Breast epithelium (tissue), 4 donors: Measurements from ENCODE around the gene NAAA. TPM values are rescaled to one million over a fixed set of nuclear protein-coding genes. Genes with fewer than 3 reads are reported as not detected.
"Not testable (repeated sequence)": the region's sequence is repeated elsewhere in the genome, so short reads cannot be mapped to it uniquely, and the experiment has no call there.

Experiments used
- DNase-seq, 2 donors: peaks; one replicate each; pipeline ENCODE4 v3.0.0-alpha.2; 2019; ENCODE audit warnings: low spot score in 2 of 2
- H3K27ac ChIP-seq, 2 donors: fragments of 200-600 bp; sonication (generic) in 1 of 2; one replicate each; pipeline ENCODE4 v1.5.1; 2016 to 2019; ENCODE audit warnings: mild to moderate bottlenecking in 1 of 2
- H3K27me3 ChIP-seq, 2 donors: fragments of 200-600 bp; sonication (generic) in 1 of 2; one replicate each; pipeline versions ENCODE4 v1.5.1 to v1.6.0; 2017 to 2019; ENCODE audit warnings: control low read depth in 1 of 2, mild to moderate bottlenecking in 1 of 2
- H3K36me3 ChIP-seq: fragments of 200-600 bp; one replicate; pipeline ENCODE4 v1.5.1; 2019
- H3K4me1 ChIP-seq, 2 donors: fragments of 200-600 bp; sonication (generic); one replicate each; pipeline ENCODE4 v1.5.1; 2016 to 2019; ENCODE audit warnings: control low read depth in 1 of 2
- H3K4me3 ChIP-seq, 3 donors: fragments of 200-600 bp; sonication (generic); 1 replicate in 2 of 3; 2 replicates in 1 of 3; pipeline ENCODE4 v1.5.1; 2016 to 2019; ENCODE audit warnings: mild to moderate bottlenecking in 3 of 3, moderate library complexity in 2 of 3
- H3K9me3 ChIP-seq, 2 donors: fragments of 200-600 bp; sonication (generic) in 1 of 2; one replicate each; pipeline ENCODE4 v1.5.1; 2016 to 2019; ENCODE audit warnings: control low read depth in 1 of 2
- POLR2A ChIP-seq: fragments of 450-650 bp; IDR thresholded peaks from one replicate; pipeline ENCODE4 v1.6.1; 2016; ENCODE audit warnings: antibody characterized with exemption, mild to moderate bottlenecking, moderate library complexity
- POLR2AphosphoS5 ChIP-seq, 3 donors: sonication (generic); formaldehyde crosslinking; IDR thresholded peaks; one replicate each; pipeline ENCODE4 v1.6.1; 2017; ENCODE audit warnings: antibody characterized with exemption in 3 of 3
- intact Hi-C: fragments of 100-400 bp; cut with DNase I; formaldehyde crosslinking; loops from one replicate; pipeline ENCODE4 v1.15.1; 2023; ENCODE audit warnings: low total_unique reads
- total RNA-seq, 3 donors: library from RNA; depleted of rRNA; stranded (reverse); fragments of >200 nt; gene quantifications; one replicate each; pipeline ENCODE4 v1.1.0, GENCODE V29; 2016
- TF ChIP-seq, protein P1 (sequence below), 3 donors: fragments of 450-650 bp; IDR thresholded peaks; one replicate each; pipeline ENCODE4 v1.5.1; 2016 to 2017; ENCODE audit warnings: antibody characterized with exemption in 3 of 3, mild to moderate bottlenecking in 3 of 3, moderate library complexity in 3 of 3

NAAA gene
- total RNA-seq, 3 donors from 2014 or later: 56.5 to 92.8 (median 78.6) TPM

DNA sequence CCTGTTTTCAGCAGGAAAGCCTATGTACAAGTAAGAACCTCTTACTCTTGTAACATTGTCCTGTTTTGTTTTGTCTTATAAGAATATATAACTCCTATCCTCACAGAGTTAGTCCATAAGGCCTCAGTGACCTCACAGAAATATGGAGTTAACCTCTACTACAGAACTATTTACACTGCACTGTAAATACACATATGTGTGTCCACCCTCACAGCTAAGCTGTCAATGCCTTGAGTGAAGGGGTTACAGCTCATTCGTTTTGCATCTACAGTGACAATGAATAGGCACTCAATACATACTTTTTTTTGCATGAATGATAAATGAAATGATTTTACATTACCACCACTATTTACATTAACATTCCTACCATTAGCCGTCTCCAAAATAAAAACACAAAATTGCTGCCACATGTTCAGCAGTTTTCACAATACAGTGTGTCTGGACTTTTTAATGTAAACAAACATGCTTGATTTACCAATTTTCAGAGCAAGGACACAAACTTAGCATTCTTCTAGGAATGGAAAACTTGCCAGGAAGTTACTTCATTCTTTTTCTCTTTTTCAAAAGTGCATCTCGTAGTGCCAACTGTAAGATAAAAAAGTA is 9.5 kb upstream of the NAAA start:
- H3K4me1 ChIP-seq: no peaks in the 10 kb centered on the region
- H3K27ac ChIP-seq: no peak overlapping the region
- intact Hi-C loops: no loop called here
- TF ChIP-seq POLR2A (no peak), POLR2AphosphoS5 (IDR thresholded peaks at IDR 0.05) (no peak)
- TF ChIP-seq, protein P1, sequence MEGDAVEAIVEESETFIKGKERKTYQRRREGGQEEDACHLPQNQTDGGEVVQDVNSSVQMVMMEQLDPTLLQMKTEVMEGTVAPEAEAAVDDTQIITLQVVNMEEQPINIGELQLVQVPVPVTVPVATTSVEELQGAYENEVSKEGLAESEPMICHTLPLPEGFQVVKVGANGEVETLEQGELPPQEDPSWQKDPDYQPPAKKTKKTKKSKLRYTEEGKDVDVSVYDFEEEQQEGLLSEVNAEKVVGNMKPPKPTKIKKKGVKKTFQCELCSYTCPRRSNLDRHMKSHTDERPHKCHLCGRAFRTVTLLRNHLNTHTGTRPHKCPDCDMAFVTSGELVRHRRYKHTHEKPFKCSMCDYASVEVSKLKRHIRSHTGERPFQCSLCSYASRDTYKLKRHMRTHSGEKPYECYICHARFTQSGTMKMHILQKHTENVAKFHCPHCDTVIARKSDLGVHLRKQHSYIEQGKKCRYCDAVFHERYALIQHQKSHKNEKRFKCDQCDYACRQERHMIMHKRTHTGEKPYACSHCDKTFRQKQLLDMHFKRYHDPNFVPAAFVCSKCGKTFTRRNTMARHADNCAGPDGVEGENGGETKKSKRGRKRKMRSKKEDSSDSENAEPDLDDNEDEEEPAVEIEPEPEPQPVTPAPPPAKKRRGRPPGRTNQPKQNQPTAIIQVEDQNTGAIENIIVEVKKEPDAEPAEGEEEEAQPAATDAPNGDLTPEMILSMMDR (IDR thresholded peaks at IDR 0.05): no peak
- no peak for DNase-seq
- H3K9me3 ChIP-seq: no peaks in the 10 kb centered on the region
- H3K4me3 ChIP-seq: no peak overlapping the region
- no peaks in the 10 kb centered on the region for H3K27me3 ChIP-seq
- H3K36me3 ChIP-seq: peaks cover 8% of the 10 kb centered on the region

DNA sequence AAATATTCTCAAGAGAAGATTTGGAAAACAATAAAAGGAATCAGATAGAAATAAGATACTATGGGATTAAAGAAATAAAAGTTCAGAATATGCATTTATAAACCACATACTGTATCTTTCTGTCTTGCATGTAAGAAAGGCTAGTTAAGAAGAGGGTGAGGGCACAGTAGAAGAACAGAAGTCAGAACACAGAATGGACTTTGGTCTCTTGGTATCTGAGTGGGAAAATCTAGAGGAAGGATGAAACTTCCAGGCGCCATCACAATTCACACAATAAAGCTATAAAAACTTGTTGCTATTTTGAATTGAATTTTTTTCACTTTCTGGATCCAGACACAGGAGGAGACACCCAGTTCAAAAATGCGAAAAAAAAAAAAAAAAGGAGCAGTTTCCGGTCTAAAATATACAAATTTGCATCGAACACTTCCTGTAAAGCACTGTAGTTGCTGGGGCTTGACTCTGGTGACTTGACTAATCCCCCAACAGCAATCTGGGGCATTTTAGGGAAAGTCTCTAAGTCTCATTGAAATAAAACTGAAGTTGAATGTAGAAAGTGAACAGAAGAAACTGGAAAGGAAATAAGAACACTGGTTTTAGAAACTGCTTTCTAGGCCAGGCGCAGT is 8.1 kb upstream of the NAAA start:
- intact Hi-C loops: no loop called here
- Histone ChIP-seq H3K27me3 (no peaks in the 10 kb centered on the region), H3K4me1 (no peaks in the 10 kb centered on the region), H3K4me3 (no peak overlapping the region), H3K9me3 (no peaks in the 10 kb centered on the region), H3K36me3 (peaks cover 8% of the 10 kb centered on the region), H3K27ac (no peak overlapping the region)
- DNase-seq: no peak
- no peak for TF ChIP-seq POLR2A
- TF ChIP-seq, protein P1 (IDR thresholded peaks at IDR 0.05): no peak
- no peak for TF ChIP-seq POLR2AphosphoS5 (IDR thresholded peaks at IDR 0.05)

DNA sequence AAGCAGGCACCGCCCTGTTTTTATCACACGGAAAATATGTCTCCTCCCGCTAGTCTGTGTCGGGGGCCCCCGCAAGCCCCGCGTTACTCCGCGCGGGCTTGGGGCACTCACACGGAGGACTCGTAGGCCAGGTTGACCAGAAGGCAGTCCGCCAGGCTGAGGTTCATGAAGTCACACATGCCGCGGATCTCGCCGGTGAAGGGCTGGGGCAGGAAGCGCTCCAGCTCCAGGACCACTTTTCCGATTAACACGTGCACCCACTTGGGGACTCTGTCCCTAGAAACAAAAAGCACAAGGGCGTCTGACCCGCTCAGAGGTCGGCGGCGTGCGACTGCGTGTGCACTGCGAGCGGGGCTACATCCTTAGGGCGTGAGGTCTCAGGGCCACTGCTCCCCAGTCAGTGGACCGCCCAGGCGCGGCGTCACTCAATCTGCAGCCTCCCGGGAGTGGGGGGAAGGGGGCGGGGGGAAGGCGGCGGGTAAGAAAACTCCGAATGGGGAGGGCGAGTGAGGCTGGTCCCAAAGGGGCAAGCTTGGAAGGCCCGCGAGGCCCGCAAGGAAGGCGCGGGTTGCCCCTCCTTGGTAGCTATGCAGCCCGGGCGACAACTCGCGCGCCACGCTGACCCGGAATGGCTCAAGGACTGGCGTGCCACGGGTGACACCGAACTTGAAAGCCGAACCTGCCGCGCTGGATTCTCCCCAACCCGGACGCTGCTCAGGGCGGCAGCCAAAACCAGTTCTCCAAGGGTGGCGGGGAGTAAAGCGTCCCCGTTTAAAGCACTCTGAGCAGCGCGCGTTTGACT is 722 bp downstream of the NAAA start:
- Histone ChIP-seq H3K9me3 (no peaks in the 10 kb centered on the region), H3K27me3 (no peaks in the 10 kb centered on the region), H3K27ac (peak overlapping the region; percentile 43 to 86), H3K4me1 (no peaks in the 10 kb centered on the region), H3K4me3 (peak overlapping the region; percentile 79 to 91 (median 85)), H3K36me3 (no peaks in the 10 kb centered on the region)
- peak; percentile 38 to 63 for DNase-seq
- intact Hi-C loops: no loop called here
- no peak for TF ChIP-seq POLR2A
- peak in 2 of 3 donors; percentile 13 to 15 for TF ChIP-seq POLR2AphosphoS5 (IDR thresholded peaks at IDR 0.05)

DNA sequence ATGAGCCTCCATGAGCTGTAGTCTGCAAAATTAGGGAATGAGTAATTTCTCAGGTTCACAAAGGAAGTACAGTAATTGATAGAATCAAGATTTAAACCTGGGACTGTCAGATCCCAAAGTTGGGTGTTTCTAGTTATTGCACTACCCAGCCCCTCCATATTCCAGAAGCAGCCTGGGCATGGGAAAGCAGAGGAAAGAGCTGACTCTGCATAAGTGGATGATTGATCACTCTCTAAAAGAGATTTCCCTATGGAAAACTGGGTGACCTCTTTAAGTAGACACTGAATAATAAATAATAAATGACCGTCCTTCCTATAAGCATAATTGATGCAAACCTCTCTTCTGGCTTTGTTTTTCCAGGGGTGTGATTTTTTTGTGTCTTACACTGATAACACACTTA is 5.2 kb downstream of the NAAA start:
- DNase-seq: no peak
- H3K27me3 ChIP-seq: no peaks in the 10 kb centered on the region
- H3K4me1 ChIP-seq: no peaks in the 10 kb centered on the region
- TF ChIP-seq POLR2AphosphoS5 (IDR thresholded peaks at IDR 0.05): no peak
- TF ChIP-seq, protein P1 (IDR thresholded peaks at IDR 0.05): no peak
- no peak for TF ChIP-seq POLR2A
- no peak overlapping the region for H3K4me3 ChIP-seq
- H3K36me3 ChIP-seq: no peaks in the 10 kb centered on the region
- intact Hi-C loops: no loop called here
- H3K27ac ChIP-seq: no peak overlapping the region
- H3K9me3 ChIP-seq: no peaks in the 10 kb centered on the region

DNA sequence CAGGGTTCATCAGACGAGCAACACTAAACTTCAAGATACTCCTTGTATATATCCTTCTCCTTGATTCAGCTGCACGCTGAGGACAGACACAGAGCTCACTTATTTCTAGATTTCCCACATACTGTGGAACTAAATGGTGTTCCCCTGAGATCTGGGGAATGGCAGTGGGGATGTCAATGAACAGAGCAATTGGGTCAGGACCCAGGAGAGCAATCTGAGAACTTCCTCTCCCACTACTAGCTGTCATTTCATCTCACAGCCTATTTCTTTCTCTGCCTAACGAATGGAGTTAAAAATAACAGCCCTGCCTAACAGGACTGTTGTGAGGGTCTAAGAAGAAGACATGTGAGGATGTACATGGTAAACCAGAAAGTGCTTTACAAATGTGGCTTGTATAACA is 10.7 kb downstream of the NAAA start:
- intact Hi-C loops: no loop called here

DNA sequence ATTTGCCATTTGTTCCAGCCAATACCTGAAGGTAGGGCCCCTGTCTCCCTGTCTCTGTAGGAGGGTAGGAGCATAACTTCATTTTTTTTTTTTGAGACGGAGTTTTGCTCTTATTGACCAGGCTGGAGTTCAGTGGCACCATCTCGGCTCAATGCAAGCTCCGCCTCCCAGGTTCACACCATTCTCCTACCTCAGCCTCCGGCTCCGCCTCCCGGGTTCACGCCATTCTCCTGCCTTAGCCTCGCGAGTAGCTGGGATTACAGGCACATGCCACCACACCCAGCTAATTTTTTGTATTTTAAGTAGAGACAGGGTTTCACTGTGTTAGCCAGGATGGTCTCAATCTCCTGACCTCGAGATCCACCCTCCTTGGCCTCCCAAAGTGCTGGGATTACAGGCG is 15.9 kb downstream of the NAAA start:
- not testable (repeated sequence) for DNase-seq, H3K36me3 ChIP-seq

More for the DNA sequence above, 10.7 kb downstream of the NAAA start:
- Histone ChIP-seq H3K36me3 (no peaks in the 10 kb centered on the region), H3K4me3 (no peak overlapping the region), H3K4me1 (no peaks in the 10 kb centered on the region), H3K9me3 (no peaks in the 10 kb centered on the region), H3K27ac (no peak overlapping the region), H3K27me3 (no peaks in the 10 kb centered on the region)
- TF ChIP-seq POLR2AphosphoS5 (IDR thresholded peaks at IDR 0.05): no peak
- TF ChIP-seq POLR2A: no peak
- TF ChIP-seq, protein P1 (IDR thresholded peaks at IDR 0.05): no peak
- DNase-seq: no peak

More for the DNA sequence above, 15.9 kb downstream of the NAAA start:
- H3K4me1 ChIP-seq, H3K27me3 ChIP-seq, H3K4me3 ChIP-seq, H3K9me3 ChIP-seq, H3K27ac ChIP-seq, intact Hi-C loops: not testable (repeated sequence)
